ENCODE data around the gene CADPS2.

DNA sequence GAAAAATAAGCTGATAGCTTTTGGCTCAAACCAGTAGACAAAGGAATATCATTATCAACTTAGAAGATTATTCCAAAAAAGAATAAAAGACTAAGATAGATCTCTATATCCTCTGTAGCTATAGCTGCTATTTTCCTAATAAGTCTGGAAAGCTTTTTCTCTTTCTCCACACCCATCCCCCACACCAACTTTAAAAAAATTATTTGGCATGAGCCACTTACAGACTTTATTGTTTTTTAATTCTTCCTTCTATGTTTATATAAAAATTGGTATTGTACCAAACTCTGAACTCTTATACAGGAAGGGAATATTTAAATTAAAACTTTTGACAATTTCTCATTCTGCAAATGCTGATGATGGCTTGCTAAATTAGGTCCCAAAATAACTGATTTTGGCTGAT lies 330.0 kb downstream of the CADPS2 start:
- TF ChIP-seq, protein P1, sequence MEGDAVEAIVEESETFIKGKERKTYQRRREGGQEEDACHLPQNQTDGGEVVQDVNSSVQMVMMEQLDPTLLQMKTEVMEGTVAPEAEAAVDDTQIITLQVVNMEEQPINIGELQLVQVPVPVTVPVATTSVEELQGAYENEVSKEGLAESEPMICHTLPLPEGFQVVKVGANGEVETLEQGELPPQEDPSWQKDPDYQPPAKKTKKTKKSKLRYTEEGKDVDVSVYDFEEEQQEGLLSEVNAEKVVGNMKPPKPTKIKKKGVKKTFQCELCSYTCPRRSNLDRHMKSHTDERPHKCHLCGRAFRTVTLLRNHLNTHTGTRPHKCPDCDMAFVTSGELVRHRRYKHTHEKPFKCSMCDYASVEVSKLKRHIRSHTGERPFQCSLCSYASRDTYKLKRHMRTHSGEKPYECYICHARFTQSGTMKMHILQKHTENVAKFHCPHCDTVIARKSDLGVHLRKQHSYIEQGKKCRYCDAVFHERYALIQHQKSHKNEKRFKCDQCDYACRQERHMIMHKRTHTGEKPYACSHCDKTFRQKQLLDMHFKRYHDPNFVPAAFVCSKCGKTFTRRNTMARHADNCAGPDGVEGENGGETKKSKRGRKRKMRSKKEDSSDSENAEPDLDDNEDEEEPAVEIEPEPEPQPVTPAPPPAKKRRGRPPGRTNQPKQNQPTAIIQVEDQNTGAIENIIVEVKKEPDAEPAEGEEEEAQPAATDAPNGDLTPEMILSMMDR (IDR thresholded peaks at IDR 0.05): no peak
- no peak for TF ChIP-seq POLR2AphosphoS5 (IDR thresholded peaks at IDR 0.05)
- TF ChIP-seq POLR2A (IDR thresholded peaks at IDR 0.05): no peak
- TF ChIP-seq EP300 (IDR thresholded peaks at IDR 0.05): no peak
